ENCODE measurements around the gene DSCAM. TPM values are rescaled to one million over a fixed set of nuclear protein-coding genes. Genes with fewer than 3 reads are reported as not detected.
"Not testable (repeated sequence)": the region's sequence is repeated elsewhere in the genome, so short reads cannot be mapped to it uniquely, and the experiment has no call there.

Gene DSCAM
- total RNA-seq, 1 donor from 2014 or later: 2.7 TPM

DNA sequence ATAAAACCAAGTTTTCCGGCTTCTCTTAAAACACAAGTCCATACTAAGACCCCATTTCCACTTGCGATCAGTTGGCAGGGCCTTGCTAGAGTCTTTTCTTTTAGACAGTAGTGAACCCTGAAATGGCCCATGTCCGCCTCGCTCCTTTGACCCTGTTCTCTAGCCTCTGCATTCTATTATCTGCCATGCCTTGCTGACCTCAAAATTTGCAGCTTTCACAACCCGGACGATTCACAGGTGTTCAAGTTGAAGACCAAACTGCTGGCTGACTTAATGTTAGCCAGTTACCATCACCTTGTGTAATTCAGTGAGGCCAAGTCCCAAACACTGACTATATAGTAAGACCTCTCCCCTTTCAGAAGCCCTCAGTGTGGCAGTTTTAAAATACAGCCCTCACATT, 805.5 kb downstream of the DSCAM start:
- H3K4me3 Mint-ChIP-seq (ENCODE audit: low read depth): no peak overlapping the region
- TF ChIP-seq, protein P1, sequence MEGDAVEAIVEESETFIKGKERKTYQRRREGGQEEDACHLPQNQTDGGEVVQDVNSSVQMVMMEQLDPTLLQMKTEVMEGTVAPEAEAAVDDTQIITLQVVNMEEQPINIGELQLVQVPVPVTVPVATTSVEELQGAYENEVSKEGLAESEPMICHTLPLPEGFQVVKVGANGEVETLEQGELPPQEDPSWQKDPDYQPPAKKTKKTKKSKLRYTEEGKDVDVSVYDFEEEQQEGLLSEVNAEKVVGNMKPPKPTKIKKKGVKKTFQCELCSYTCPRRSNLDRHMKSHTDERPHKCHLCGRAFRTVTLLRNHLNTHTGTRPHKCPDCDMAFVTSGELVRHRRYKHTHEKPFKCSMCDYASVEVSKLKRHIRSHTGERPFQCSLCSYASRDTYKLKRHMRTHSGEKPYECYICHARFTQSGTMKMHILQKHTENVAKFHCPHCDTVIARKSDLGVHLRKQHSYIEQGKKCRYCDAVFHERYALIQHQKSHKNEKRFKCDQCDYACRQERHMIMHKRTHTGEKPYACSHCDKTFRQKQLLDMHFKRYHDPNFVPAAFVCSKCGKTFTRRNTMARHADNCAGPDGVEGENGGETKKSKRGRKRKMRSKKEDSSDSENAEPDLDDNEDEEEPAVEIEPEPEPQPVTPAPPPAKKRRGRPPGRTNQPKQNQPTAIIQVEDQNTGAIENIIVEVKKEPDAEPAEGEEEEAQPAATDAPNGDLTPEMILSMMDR (IDR thresholded peaks at IDR 0.05; ENCODE audit: unreplicated experiment): no peak
- H3K27ac Mint-ChIP-seq: no peak overlapping the region
- H3K4me1 Mint-ChIP-seq (ENCODE audit: low read depth): no peaks in the 10 kb centered on the region
- H3K27me3 Mint-ChIP-seq: no peaks in the 10 kb centered on the region
- H3K9me3 Mint-ChIP-seq (ENCODE audit: low read depth): no peaks in the 10 kb centered on the region
- DNase-seq (ENCODE audit: low spot score, unreplicated experiment): no peak
- peaks cover 2% of the 10 kb centered on the region for H3K36me3 Mint-ChIP-seq (ENCODE audit: insufficient read depth)

GRCh38 chr21:40033156-40033782, 813.7 kb downstream of the DSCAM start:
- H3K4me1 Mint-ChIP-seq (ENCODE audit: low read depth); H3K4me3 Mint-ChIP-seq (ENCODE audit: low read depth); H3K27me3 Mint-ChIP-seq; H3K27ac Mint-ChIP-seq; DNase-seq (ENCODE audit: low spot score, unreplicated experiment); H3K9me3 Mint-ChIP-seq (ENCODE audit: low read depth); H3K36me3 Mint-ChIP-seq (ENCODE audit: insufficient read depth): not testable (repeated sequence)

- no peak for DNase-seq (ENCODE audit: low spot score, unreplicated experiment)
- Mint-ChIP-seq H3K9me3 (ENCODE audit: low read depth) (no peaks in the 10 kb centered on the region), H3K4me3 (ENCODE audit: low read depth) (no peak overlapping the region), H3K4me1 (ENCODE audit: low read depth) (peaks cover 3% of the 10 kb centered on the region), H3K36me3 (ENCODE audit: insufficient read depth) (peaks cover 2% of the 10 kb centered on the region), H3K27me3 (no peaks in the 10 kb centered on the region), H3K27ac (no peak overlapping the region)
- TF ChIP-seq, protein P1 (IDR thresholded peaks at IDR 0.05; ENCODE audit: unreplicated experiment): no peak
Measured at GRCh38 chr21:40029888-40030287, 817.1 kb downstream of the DSCAM start.

GRCh38 chr21:40028393-40028792, 818.6 kb downstream of the DSCAM start:
- not testable (repeated sequence) for H3K4me3 Mint-ChIP-seq (ENCODE audit: low read depth); H3K9me3 Mint-ChIP-seq (ENCODE audit: low read depth); H3K4me1 Mint-ChIP-seq (ENCODE audit: low read depth); H3K36me3 Mint-ChIP-seq (ENCODE audit: insufficient read depth); H3K27ac Mint-ChIP-seq; DNase-seq (ENCODE audit: low spot score, unreplicated experiment); H3K27me3 Mint-ChIP-seq

DNA sequence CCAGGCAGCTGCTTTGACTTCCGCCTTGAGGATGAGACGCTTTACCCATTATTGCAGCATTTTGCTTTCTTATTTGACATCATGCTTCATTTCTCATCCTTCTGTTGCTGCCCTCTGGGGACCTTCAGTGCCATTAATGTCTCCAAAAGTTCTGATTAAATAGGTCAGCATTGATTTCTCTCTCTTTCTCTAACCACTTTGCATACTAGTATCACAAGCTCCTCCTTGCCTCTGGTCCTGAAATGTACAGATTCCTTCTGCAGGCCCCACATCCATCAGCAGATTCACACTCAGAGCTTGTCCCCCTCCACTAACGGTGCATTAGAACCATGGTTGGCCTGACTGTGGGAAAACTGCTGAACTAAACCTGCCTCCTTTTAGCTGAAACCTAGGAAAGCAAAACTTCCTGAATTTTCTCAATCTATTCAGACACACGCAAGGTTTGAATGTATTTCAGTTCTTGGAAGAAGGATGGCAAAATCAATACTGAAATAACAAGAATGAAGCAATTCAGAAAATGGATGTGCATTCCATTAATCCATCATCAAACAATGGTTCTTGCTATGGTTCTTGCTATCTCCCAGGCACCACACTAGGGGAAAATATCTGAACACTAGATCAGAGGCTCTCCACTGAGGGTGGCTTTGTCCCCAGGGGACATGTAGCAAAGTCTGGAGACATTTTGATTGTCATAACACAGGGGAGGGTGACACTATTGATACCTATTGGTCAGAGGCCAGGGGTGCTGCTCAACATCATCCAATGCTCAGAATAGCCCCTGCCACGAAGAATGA, 825.2 kb downstream of the DSCAM start:
- Mint-ChIP-seq H3K27ac (no peak overlapping the region), H3K9me3 (ENCODE audit: low read depth) (no peaks in the 10 kb centered on the region), H3K4me1 (ENCODE audit: low read depth) (no peaks in the 10 kb centered on the region), H3K27me3 (no peaks in the 10 kb centered on the region), H3K36me3 (ENCODE audit: insufficient read depth) (peaks cover 2% of the 10 kb centered on the region), H3K4me3 (ENCODE audit: low read depth) (no peak overlapping the region)
- DNase-seq (ENCODE audit: low spot score, unreplicated experiment): no peak
- TF ChIP-seq, protein P1 (IDR thresholded peaks at IDR 0.05; ENCODE audit: unreplicated experiment): no peak

DNA sequence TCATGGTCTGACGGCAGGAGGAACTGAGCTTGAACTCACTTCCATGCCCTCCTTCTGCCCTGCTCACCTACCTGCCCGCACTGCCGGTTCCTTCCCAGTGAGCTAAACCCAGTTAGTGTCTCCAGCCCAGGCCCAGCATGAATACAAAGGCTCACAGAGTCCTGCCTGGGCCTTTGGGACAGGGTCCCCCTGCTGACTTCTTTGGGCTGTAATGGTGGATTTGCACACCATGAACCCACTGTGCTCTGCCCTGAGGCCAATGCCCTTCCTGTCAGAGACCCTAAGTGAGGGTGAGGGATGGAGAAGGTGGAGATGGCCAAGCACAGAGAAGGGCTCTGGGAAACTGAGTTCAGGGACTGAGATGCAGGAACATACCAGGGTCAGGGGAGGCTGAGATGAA, 826.3 kb downstream of the DSCAM start:
- DNase-seq (ENCODE audit: low spot score, unreplicated experiment): no peak
- no peak overlapping the region for H3K27ac Mint-ChIP-seq
- no peaks in the 10 kb centered on the region for H3K9me3 Mint-ChIP-seq (ENCODE audit: low read depth)
- no peak overlapping the region for H3K4me3 Mint-ChIP-seq (ENCODE audit: low read depth)
- no peaks in the 10 kb centered on the region for H3K4me1 Mint-ChIP-seq (ENCODE audit: low read depth)
- TF ChIP-seq, protein P1 (IDR thresholded peaks at IDR 0.05; ENCODE audit: unreplicated experiment): no peak
- no peaks in the 10 kb centered on the region for H3K36me3 Mint-ChIP-seq (ENCODE audit: insufficient read depth)
- H3K27me3 Mint-ChIP-seq: no peaks in the 10 kb centered on the region
